SK-N-SH (cell line): ENCODE results near the gene CADM3.

Experiments
- EZH2phosphoT487 ChIP-seq: fragments of 200-600 bp; sonication (generic); IDR thresholded peaks from 2 replicates; pipeline ENCODE4 v1.6.1; 2017; ENCODE audit warnings: low read depth, mixed run types, mild to moderate bottlenecking, antibody characterized with exemption, moderate library complexity, borderline replicate concordance
- FOXJ3 ChIP-seq: sonication (generic); formaldehyde crosslinking; IDR thresholded peaks from 2 replicates; pipeline ENCODE4 v1.5.1; 2020; ENCODE audit warnings: mild to moderate bottlenecking, missing genetic modification reagents
- MXI1 ChIP-seq: IDR thresholded peaks from 2 replicates; pipeline ENCODE4 v1.6.1; 2012; ENCODE audit warnings: mild to moderate bottlenecking, low read depth, low read length, improper control_type of control experiment
- POLR2AphosphoS5 ChIP-seq: IDR thresholded peaks from 2 replicates; pipeline ENCODE4 v1.6.1; 2012; ENCODE audit warnings: low read depth, low read length
- RXRA ChIP-seq: IDR thresholded peaks from 2 replicates; pipeline ENCODE4 v1.4.0; 2012; ENCODE audit warnings: low read depth, mild to moderate bottlenecking, borderline replicate concordance
- SIN3A ChIP-seq: IDR thresholded peaks from 2 replicates; pipeline ENCODE4 v1.6.1; 2012; ENCODE audit warnings: low read depth, mild to moderate bottlenecking, low read length, moderate library complexity, borderline replicate concordance
- SMC3 ChIP-seq: IDR thresholded peaks from 2 replicates; pipeline ENCODE4 v1.6.1; 2012; ENCODE audit warnings: low read depth, low read length, improper control_type of control experiment
- TEAD4 ChIP-seq: IDR thresholded peaks from 2 replicates; pipeline ENCODE4 v1.4.0; 2012; ENCODE audit warnings: mild to moderate bottlenecking, borderline replicate concordance; ENCODE audit not compliant: insufficient read depth
- TF ChIP-seq, protein P1 (sequence below): fragments of 200-600 bp; sonication (generic); IDR thresholded peaks from 2 replicates; pipeline ENCODE4 v1.6.1; 2017; ENCODE audit warnings: antibody characterized with exemption, mild to moderate bottlenecking, moderate library complexity
- TF ChIP-seq, protein P2 (sequence below): IDR thresholded peaks from 2 replicates; pipeline ENCODE4 v1.6.1; 2012; ENCODE audit warnings: mild to moderate bottlenecking, low read depth, low read length, moderate library complexity
- TF ChIP-seq, protein P3 (sequence below): IDR thresholded peaks from 2 replicates; pipeline ENCODE4; 2012

DNA sequence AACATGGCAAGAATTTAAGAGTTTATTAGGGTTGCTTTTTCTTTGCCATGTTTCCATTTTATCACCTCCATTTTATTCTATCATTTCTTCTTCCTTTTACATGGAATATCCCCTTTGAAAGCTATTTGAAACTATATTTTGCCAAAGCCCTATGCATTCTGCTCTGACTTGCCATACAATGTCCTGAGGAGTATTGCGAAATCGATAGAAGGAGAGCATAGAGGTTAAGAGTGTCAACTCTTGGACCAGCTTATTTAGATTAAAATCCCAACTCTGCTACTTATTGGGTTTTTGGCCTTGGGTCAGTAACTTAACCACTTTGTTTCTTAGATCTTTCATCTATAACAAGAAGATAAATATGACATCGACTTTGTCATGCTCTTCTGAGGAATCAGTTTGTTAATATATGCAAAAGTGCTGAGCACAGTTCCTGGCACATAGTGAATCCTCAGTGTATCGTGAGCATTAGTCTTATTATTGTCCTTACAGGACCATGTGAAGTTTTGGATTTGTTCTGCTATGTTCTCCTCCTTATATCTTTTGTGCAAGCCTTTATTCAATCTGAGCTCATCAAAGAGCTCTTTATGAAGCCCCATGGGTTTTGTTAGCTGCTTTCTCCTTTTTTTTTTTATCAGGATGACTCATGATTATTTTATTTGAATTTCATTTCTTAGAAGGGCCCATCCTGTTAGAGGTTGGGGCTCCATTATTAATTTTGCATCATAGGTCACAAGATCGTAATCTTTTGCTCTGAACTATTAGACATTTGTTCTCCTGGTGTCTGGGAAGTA lies 50.9 kb downstream of the CADM3 start:
- TF ChIP-seq TEAD4 (no peak), MXI1 (no peak), EZH2phosphoT487 (no peak), RXRA (no peak), FOXJ3 (CRISPR knock-in tag) (no peak), SIN3A (no peak), POLR2AphosphoS5 (no peak), SMC3 (no peak)
- TF ChIP-seq, protein P1, sequence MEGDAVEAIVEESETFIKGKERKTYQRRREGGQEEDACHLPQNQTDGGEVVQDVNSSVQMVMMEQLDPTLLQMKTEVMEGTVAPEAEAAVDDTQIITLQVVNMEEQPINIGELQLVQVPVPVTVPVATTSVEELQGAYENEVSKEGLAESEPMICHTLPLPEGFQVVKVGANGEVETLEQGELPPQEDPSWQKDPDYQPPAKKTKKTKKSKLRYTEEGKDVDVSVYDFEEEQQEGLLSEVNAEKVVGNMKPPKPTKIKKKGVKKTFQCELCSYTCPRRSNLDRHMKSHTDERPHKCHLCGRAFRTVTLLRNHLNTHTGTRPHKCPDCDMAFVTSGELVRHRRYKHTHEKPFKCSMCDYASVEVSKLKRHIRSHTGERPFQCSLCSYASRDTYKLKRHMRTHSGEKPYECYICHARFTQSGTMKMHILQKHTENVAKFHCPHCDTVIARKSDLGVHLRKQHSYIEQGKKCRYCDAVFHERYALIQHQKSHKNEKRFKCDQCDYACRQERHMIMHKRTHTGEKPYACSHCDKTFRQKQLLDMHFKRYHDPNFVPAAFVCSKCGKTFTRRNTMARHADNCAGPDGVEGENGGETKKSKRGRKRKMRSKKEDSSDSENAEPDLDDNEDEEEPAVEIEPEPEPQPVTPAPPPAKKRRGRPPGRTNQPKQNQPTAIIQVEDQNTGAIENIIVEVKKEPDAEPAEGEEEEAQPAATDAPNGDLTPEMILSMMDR = no peak
- TF ChIP-seq, protein P2, sequence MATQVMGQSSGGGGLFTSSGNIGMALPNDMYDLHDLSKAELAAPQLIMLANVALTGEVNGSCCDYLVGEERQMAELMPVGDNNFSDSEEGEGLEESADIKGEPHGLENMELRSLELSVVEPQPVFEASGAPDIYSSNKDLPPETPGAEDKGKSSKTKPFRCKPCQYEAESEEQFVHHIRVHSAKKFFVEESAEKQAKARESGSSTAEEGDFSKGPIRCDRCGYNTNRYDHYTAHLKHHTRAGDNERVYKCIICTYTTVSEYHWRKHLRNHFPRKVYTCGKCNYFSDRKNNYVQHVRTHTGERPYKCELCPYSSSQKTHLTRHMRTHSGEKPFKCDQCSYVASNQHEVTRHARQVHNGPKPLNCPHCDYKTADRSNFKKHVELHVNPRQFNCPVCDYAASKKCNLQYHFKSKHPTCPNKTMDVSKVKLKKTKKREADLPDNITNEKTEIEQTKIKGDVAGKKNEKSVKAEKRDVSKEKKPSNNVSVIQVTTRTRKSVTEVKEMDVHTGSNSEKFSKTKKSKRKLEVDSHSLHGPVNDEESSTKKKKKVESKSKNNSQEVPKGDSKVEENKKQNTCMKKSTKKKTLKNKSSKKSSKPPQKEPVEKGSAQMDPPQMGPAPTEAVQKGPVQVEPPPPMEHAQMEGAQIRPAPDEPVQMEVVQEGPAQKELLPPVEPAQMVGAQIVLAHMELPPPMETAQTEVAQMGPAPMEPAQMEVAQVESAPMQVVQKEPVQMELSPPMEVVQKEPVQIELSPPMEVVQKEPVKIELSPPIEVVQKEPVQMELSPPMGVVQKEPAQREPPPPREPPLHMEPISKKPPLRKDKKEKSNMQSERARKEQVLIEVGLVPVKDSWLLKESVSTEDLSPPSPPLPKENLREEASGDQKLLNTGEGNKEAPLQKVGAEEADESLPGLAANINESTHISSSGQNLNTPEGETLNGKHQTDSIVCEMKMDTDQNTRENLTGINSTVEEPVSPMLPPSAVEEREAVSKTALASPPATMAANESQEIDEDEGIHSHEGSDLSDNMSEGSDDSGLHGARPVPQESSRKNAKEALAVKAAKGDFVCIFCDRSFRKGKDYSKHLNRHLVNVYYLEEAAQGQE = no peak
- TF ChIP-seq, protein P3, sequence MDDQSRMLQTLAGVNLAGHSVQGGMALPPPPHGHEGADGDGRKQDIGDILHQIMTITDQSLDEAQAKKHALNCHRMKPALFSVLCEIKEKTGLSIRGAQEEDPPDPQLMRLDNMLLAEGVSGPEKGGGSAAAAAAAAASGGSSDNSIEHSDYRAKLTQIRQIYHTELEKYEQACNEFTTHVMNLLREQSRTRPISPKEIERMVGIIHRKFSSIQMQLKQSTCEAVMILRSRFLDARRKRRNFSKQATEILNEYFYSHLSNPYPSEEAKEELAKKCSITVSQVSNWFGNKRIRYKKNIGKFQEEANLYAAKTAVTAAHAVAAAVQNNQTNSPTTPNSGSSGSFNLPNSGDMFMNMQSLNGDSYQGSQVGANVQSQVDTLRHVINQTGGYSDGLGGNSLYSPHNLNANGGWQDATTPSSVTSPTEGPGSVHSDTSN = no peak
